ENCODE data around the gene PPP1R3G.

DNA sequence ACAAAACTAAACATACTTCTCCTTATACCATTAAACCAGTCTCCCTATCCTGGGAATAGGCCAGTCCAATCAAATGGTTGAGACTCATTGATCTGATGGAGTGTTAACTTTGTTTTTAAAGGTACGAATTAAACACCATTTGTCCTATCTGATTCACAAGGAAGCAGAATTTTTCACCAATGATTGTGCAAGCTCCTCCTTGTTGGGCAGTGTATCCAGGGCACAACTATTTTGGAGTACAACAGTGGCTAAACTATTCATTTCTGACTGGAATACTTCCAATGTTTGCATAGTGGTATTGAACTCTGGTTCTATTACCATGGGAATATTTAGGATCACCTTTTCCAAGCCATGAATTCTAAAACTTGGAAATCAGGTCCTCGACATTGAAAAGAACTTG lies 5.4 kb upstream of the PPP1R3G start:
- TF ChIP-seq REST (IDR thresholded peaks at IDR 0.05; ENCODE audit: insufficient read depth in 1 of 2, low read depth in 2 of 2, low read length in 1 of 2) (no peak), POLR2AphosphoS5 (IDR thresholded peaks at IDR 0.05; ENCODE audit: low read depth, low read length) (no peak)
- TF ChIP-seq, protein P1, sequence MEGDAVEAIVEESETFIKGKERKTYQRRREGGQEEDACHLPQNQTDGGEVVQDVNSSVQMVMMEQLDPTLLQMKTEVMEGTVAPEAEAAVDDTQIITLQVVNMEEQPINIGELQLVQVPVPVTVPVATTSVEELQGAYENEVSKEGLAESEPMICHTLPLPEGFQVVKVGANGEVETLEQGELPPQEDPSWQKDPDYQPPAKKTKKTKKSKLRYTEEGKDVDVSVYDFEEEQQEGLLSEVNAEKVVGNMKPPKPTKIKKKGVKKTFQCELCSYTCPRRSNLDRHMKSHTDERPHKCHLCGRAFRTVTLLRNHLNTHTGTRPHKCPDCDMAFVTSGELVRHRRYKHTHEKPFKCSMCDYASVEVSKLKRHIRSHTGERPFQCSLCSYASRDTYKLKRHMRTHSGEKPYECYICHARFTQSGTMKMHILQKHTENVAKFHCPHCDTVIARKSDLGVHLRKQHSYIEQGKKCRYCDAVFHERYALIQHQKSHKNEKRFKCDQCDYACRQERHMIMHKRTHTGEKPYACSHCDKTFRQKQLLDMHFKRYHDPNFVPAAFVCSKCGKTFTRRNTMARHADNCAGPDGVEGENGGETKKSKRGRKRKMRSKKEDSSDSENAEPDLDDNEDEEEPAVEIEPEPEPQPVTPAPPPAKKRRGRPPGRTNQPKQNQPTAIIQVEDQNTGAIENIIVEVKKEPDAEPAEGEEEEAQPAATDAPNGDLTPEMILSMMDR (IDR thresholded peaks at IDR 0.05), result no peak
